Nephron progenitor cell (in vitro differentiated cells): ENCODE results near the gene APBB3.

Source experiments
- DNase-seq: peaks from one replicate; pipeline ENCODE4 v3.0.0; 2021
- H3K27ac Mint-ChIP-seq: 2 replicates; pipeline ENCODE4 v1.8.0; 2021; ENCODE audit warnings: mild to moderate bottlenecking, moderate library complexity, mixed read lengths
- H3K27me3 Mint-ChIP-seq: 2 replicates; pipeline ENCODE4 v1.8.0; 2021; ENCODE audit warnings: mild to moderate bottlenecking, low read depth, mixed read lengths; ENCODE audit not compliant: poor library complexity
- H3K36me3 Mint-ChIP-seq: 2 replicates; pipeline ENCODE4 v1.8.0; 2021; ENCODE audit warnings: low read depth, mixed read lengths
- H3K4me1 Mint-ChIP-seq: 2 replicates; pipeline ENCODE4 v1.8.0; 2021; ENCODE audit warnings: mixed read lengths
- H3K4me3 Mint-ChIP-seq: 2 replicates; pipeline ENCODE4 v1.8.0; 2021; ENCODE audit warnings: mild to moderate bottlenecking, moderate library complexity, mixed read lengths
- H3K9me3 Mint-ChIP-seq: 2 replicates; pipeline ENCODE4 v1.8.0; 2021; ENCODE audit warnings: mild to moderate bottlenecking, moderate library complexity, mixed read lengths
- TF ChIP-seq, protein P1 (sequence below): fragments of 200-600 bp; sonication (generic); IDR thresholded peaks from 2 replicates; pipeline ENCODE4 v1.5.0; 2021; ENCODE audit warnings: antibody characterized with exemption

Gene APBB3

DNA sequence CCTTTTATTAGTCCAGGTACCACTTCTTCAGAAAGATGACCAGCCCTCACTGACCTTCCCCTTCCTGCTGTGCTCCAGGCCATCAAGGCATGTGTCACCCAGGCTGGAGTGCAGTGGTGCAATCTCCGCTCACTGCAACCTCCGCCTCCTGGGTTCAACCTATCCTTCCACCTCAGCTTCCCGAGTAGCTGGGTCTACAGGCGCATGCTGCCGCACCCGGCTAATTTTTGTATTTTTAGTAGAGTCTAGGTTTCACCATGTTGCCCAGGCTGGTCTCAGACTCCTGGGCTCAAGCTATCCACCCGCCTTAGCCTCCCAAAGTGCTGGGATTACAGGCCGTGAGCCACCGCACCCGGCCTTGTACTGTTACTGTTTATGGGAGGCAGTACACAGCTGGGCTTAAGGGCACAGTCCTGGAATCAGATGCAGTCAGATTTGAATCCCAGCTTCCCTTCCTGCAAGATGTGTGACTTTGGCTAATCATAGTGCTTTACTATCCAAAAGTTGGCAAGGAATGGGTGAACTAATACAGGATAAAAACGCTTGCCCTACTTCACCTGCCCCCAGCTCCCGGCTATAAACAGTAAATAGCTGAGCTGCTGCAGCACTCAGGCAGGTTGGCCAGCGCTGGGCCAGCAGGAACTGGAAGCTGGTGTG lies 17.4 kb downstream of the APBB3 start:
- no peak for DNase-seq
- TF ChIP-seq, protein P1, sequence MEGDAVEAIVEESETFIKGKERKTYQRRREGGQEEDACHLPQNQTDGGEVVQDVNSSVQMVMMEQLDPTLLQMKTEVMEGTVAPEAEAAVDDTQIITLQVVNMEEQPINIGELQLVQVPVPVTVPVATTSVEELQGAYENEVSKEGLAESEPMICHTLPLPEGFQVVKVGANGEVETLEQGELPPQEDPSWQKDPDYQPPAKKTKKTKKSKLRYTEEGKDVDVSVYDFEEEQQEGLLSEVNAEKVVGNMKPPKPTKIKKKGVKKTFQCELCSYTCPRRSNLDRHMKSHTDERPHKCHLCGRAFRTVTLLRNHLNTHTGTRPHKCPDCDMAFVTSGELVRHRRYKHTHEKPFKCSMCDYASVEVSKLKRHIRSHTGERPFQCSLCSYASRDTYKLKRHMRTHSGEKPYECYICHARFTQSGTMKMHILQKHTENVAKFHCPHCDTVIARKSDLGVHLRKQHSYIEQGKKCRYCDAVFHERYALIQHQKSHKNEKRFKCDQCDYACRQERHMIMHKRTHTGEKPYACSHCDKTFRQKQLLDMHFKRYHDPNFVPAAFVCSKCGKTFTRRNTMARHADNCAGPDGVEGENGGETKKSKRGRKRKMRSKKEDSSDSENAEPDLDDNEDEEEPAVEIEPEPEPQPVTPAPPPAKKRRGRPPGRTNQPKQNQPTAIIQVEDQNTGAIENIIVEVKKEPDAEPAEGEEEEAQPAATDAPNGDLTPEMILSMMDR: no peak
- H3K27me3 Mint-ChIP-seq: no peaks in the 10 kb centered on the region
- H3K4me1 Mint-ChIP-seq: peaks cover 31% of the 10 kb centered on the region
- H3K9me3 Mint-ChIP-seq: no peaks in the 10 kb centered on the region
- H3K36me3 Mint-ChIP-seq: peaks cover 53% of the 10 kb centered on the region
- H3K27ac Mint-ChIP-seq: no peak overlapping the region
- peak overlapping the region; percentile 77 for H3K4me3 Mint-ChIP-seq

- DNase-seq: no peak
- Mint-ChIP-seq H3K4me3 (no peak overlapping the region), H3K4me1 (peaks cover 31% of the 10 kb centered on the region), H3K9me3 (no peaks in the 10 kb centered on the region), H3K27ac (no peak overlapping the region), H3K27me3 (no peaks in the 10 kb centered on the region), H3K36me3 (peaks cover 54% of the 10 kb centered on the region)
- TF ChIP-seq, protein P1: no peak
These were observed 18.8 kb downstream of the APBB3 start for GRCh38 chr5:140545606-140546005.

DNA sequence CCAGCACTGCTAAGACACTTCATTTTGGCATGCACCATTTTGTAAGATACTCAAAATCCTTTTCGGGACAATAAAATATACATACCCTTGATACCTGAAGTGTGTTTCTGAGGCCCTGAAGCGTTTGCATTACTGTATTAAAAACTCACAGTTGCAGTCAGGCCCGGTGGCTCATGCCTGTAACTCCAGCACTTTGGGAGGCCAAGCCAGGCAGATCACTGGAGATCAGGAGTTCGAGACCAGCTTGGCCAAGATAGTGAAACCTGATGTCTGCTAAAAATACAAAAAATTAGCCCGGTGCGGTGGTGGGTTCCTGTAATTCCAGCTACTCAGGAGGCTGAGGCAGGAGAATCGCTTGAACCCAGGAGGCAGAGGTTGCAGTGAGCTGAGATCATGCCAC lies 19.4 kb downstream of the APBB3 start:
- H3K27ac Mint-ChIP-seq: peak overlapping the region; percentile 11
- H3K27me3 Mint-ChIP-seq: no peaks in the 10 kb centered on the region
- H3K4me1 Mint-ChIP-seq: peaks cover 31% of the 10 kb centered on the region
- no peak overlapping the region for H3K4me3 Mint-ChIP-seq
- TF ChIP-seq, protein P1: no peak
- H3K36me3 Mint-ChIP-seq: peaks cover 48% of the 10 kb centered on the region
- DNase-seq: no peak
- H3K9me3 Mint-ChIP-seq: no peaks in the 10 kb centered on the region

DNA sequence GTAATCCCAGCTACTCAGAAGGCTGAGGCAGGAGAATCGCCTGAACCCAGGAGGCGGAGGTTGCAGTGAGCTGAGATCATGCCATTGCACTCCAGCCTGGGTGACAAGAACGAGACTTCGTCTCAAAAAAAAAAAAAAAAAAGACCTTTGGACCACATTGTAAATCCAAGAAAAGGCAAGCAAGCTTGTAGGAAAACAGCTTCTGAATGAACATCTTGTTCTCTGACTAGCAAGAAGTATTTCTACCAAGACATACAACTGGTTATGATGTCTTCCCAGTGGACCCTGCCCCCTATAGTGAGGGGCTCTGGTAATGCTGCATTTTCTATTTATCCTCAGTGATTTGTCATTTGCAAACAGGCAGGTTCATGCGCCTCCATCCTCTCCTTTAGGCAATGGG lies 21.4 kb downstream of the APBB3 start:
- TF ChIP-seq, protein P1: no peak
- H3K4me1 Mint-ChIP-seq: peaks cover 18% of the 10 kb centered on the region
- H3K9me3 Mint-ChIP-seq: no peaks in the 10 kb centered on the region
- H3K4me3 Mint-ChIP-seq: no peak overlapping the region
- H3K36me3 Mint-ChIP-seq: peaks cover 50% of the 10 kb centered on the region
- no peak overlapping the region for H3K27ac Mint-ChIP-seq
- no peak for DNase-seq
- H3K27me3 Mint-ChIP-seq: no peaks in the 10 kb centered on the region

- Mint-ChIP-seq H3K27ac (no peak overlapping the region), H3K4me3 (no peak overlapping the region), H3K9me3 (no peaks in the 10 kb centered on the region), H3K27me3 (no peaks in the 10 kb centered on the region), H3K36me3 (peaks cover 69% of the 10 kb centered on the region), H3K4me1 (no peaks in the 10 kb centered on the region)
- DNase-seq: no peak
- TF ChIP-seq, protein P1: no peak
These were observed 24.2 kb downstream of the APBB3 start for GRCh38 chr5:140540227-140540626.

DNA sequence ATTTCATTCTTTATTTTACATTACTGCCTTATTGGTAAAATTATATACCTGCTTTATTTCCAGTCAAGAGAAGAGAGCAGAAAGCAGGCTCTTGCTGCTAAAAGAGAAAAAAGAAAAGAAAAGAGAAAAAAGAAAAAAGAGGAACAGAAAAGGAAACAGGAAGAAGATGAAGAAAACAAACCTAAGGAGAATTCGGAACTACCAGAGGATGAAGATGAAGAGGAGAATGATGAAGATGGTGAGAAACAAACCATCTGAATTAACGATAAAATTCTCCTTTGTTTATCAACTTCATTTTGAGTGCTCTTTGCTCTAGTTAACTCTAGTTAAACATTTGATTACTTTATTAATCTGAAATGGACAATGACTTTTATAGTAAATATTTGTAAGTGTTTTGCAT lies 40.4 kb downstream of the APBB3 start:
- H3K27ac Mint-ChIP-seq: no peak overlapping the region
- no peaks in the 10 kb centered on the region for H3K27me3 Mint-ChIP-seq
- TF ChIP-seq, protein P1: no peak
- peaks cover 60% of the 10 kb centered on the region for H3K36me3 Mint-ChIP-seq
- DNase-seq: no peak
- no peaks in the 10 kb centered on the region for H3K4me1 Mint-ChIP-seq
- H3K4me3 Mint-ChIP-seq: no peak overlapping the region
- H3K9me3 Mint-ChIP-seq: peaks cover 4% of the 10 kb centered on the region
